OCI-LY7 (cell line): ENCODE data around the gene SESN3.

Experiments used
- CTCF ChIP-seq: fragments of 200-600 bp; sonication (generic); conservative IDR thresholded peaks from 2 replicates; pipeline ENCODE4 v1.5.1; 2014; ENCODE audit warnings: mild to moderate bottlenecking, antibody characterized with exemption, low read length, moderate library complexity, mixed read lengths
- EZH2phosphoT487 ChIP-seq: fragments of 200-600 bp; sonication (generic); IDR thresholded peaks from 2 replicates; pipeline ENCODE4 v1.6.1; 2018; ENCODE audit warnings: low read depth, borderline replicate concordance, mild to moderate bottlenecking, mixed run types, antibody characterized with exemption, low read length, moderate library complexity, mixed read lengths

DNA sequence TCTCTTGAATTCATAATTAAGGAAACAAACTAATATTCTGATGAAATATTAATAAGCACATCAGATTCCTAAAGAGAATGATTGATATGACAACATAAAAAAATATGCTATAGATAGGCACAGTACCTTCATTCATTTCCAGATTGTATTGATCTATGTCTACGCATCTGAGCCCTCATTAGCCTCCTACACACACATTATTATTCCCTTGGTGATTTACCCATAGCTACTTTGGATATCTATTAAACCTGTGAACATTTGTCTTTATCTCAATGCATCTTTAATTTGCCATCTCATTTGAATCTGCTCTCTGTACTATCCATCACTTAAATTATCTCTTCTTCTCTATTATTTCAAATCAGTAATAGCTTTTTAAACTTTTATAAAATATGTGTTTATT lies 18.4 kb downstream of the SESN3 start:
- TF ChIP-seq CTCF, result no peak
- TF ChIP-seq EZH2phosphoT487, result no peak
